T-helper 2 cell treated with Interferon-gamma antibody and Interleukin-4, amounts not matched to agents 5 μg/mL and 100 μg/mL, for 36 hours (primary cell): ENCODE data around the gene FAM118B.

Source experiments
- DNase-seq: peaks from one replicate; pipeline ENCODE4 v3.0.0; 2021; ENCODE audit warnings: low spot score
- H3K27ac Mint-ChIP-seq: one replicate; pipeline ENCODE4 v1.8.0; 2021; ENCODE audit warnings: mild to moderate bottlenecking, mixed read lengths
- H3K27me3 Mint-ChIP-seq: one replicate; pipeline ENCODE4 v1.8.0; 2021; ENCODE audit warnings: low read depth, mixed read lengths
- H3K36me3 Mint-ChIP-seq: one replicate; pipeline ENCODE4 v1.8.0; 2021; ENCODE audit warnings: low read depth, mixed read lengths
- H3K4me1 Mint-ChIP-seq: one replicate; pipeline ENCODE4 v1.8.0; 2021; ENCODE audit warnings: low read depth, mixed read lengths
- H3K4me3 Mint-ChIP-seq: one replicate; pipeline ENCODE4 v1.8.0; 2022; ENCODE audit warnings: mild to moderate bottlenecking, moderate library complexity, mixed read lengths
- H3K9me3 Mint-ChIP-seq: one replicate; pipeline ENCODE4 v1.8.0; 2021; ENCODE audit warnings: mixed read lengths

FAM118B gene

GRCh38 chr11:126176853-126177470, 34.6 kb upstream of the FAM118B start:
- Mint-ChIP-seq H3K27me3 (no peaks in the 10 kb centered on the region), H3K36me3 (no peaks in the 10 kb centered on the region), H3K9me3 (peaks cover 4% of the 10 kb centered on the region), H3K4me1 (no peaks in the 10 kb centered on the region), H3K4me3 (no peak overlapping the region), H3K27ac (no peak overlapping the region)
- DNase-seq, result no peak

- Mint-ChIP-seq H3K27me3 (no peaks in the 10 kb centered on the region), H3K36me3 (no peaks in the 10 kb centered on the region), H3K27ac (no peak overlapping the region), H3K4me1 (peaks cover 2% of the 10 kb centered on the region), H3K4me3 (no peak overlapping the region), H3K9me3 (peaks cover 4% of the 10 kb centered on the region)
- DNase-seq, result no peak
These were observed 29.4 kb upstream of the FAM118B start for GRCh38 chr11:126181939-126182730.

GRCh38 chr11:126182787-126183445, 28.7 kb upstream of the FAM118B start:
- Mint-ChIP-seq H3K4me3 (no peak overlapping the region), H3K27ac (no peak overlapping the region), H3K9me3 (peaks cover 4% of the 10 kb centered on the region), H3K4me1 (peaks cover 2% of the 10 kb centered on the region), H3K27me3 (no peaks in the 10 kb centered on the region), H3K36me3 (no peaks in the 10 kb centered on the region)
- DNase-seq, result no peak

DNA sequence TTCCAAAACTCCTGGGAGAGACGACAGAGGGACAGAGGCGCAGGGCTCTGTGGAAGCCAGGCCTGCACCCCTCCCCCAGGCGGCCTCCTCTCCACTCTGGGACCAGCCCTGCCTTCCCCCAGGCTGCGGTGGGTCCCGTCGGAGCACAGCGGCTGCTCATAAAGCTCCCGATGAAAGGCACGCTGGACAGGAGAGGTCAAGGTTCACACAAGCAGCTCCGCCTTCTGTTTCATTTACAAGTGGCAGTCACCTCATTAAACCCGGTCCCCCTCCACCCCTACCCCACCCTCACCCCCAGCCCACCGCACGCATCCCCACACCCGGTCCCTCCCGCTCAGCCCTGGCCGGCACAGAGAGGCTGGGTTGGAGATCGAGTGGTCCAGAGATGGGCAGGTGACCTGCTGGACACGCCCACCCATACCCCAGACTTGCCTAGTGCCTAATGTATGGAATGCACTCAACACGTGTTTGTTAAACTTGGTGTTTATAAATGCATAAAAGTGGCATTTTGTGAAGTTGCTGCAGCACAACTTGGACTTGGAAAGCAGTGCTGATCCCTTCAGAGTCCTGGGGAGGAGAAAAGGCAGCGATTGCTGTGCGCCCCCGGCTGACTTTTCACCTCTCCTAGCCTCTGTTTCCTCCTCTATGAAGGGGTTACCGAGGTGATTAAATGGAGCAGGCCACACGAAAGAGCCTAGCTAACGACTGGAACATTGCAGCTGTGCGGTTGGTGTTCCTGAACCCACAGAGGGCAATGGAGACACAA, 26.1 kb upstream of the FAM118B start:
- Mint-ChIP-seq H3K27me3 (no peaks in the 10 kb centered on the region), H3K4me3 (no peak overlapping the region), H3K4me1 (peaks cover 6% of the 10 kb centered on the region)

GRCh38 chr11:126186025-126186698, 25.4 kb upstream of the FAM118B start:
- no peaks in the 10 kb centered on the region for H3K36me3 Mint-ChIP-seq
- no peak overlapping the region for H3K4me3 Mint-ChIP-seq
- DNase-seq, result no peak
- no peaks in the 10 kb centered on the region for H3K9me3 Mint-ChIP-seq
- peaks cover 6% of the 10 kb centered on the region for H3K4me1 Mint-ChIP-seq
- no peak overlapping the region for H3K27ac Mint-ChIP-seq
- H3K27me3 Mint-ChIP-seq, result no peaks in the 10 kb centered on the region

More for the DNA sequence above, 26.1 kb upstream of the FAM118B start:
- Mint-ChIP-seq H3K27ac (no peak overlapping the region), H3K36me3 (no peaks in the 10 kb centered on the region), H3K9me3 (peaks cover 4% of the 10 kb centered on the region)
- no peak for DNase-seq

DNA sequence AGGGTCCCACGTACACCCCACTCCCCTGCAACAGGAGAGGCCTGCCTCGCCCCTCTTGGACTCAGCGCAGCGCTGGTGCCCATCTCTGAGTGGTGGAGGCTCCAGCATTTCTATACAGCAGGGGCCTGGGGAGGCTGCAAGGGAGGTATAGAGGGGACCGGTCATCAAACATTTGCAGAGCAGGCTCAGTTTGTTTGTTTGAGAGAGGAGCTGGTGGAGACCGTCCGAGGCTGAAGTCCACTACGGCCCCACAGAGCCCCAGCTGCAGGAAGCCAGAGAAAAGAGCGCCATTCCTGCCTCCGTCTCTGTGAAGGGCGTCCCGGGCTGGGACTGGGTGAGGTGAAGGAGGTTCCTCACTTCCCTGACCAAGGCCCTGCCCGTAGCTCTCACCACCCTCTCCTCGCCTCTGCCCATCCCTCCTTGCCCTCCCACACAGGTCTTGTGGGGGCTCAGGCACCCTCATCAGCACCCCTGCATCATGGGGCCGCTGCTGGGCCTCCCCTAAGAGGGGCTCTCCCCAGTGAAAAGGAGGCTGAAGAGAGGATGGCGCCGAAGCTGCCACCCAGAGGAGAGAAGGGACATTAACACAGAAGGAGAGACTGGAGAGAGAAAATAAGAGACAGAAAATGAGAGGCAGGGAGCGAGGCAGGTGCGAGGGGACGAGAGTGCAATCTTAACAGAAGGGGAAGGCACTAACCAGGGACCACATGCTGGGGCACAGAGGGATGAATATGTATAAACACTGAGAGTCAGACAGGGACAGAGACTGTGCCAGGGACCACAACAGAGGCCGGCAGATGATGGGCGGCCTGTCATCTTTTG, 24.7 kb upstream of the FAM118B start:
- H3K27ac Mint-ChIP-seq, result peak overlapping the region; percentile 1
- peaks cover 6% of the 10 kb centered on the region for H3K4me1 Mint-ChIP-seq
- H3K9me3 Mint-ChIP-seq, result no peaks in the 10 kb centered on the region
- peaks cover under 1% of the 10 kb centered on the region for H3K36me3 Mint-ChIP-seq
- no peak for DNase-seq
- no peak overlapping the region for H3K4me3 Mint-ChIP-seq
- no peaks in the 10 kb centered on the region for H3K27me3 Mint-ChIP-seq

GRCh38 chr11:126188332-126189108, 23.1 kb upstream of the FAM118B start:
- H3K36me3 Mint-ChIP-seq, result peaks cover 3% of the 10 kb centered on the region
- H3K27ac Mint-ChIP-seq, result no peak overlapping the region
- H3K4me3 Mint-ChIP-seq, result no peak overlapping the region

GRCh38 chr11:126189109-126189929, 22.3 kb upstream of the FAM118B start:
- H3K27me3 Mint-ChIP-seq, result no peaks in the 10 kb centered on the region
- no peak for DNase-seq
- no peak overlapping the region for H3K4me3 Mint-ChIP-seq
- H3K9me3 Mint-ChIP-seq, result no peaks in the 10 kb centered on the region
- peaks cover 4% of the 10 kb centered on the region for H3K36me3 Mint-ChIP-seq
- peaks cover 4% of the 10 kb centered on the region for H3K4me1 Mint-ChIP-seq
- no peak overlapping the region for H3K27ac Mint-ChIP-seq

More at GRCh38 chr11:126188332-126189108, 23.1 kb upstream of the FAM118B start:
- Mint-ChIP-seq H3K4me1 (peaks cover 4% of the 10 kb centered on the region), H3K9me3 (no peaks in the 10 kb centered on the region), H3K27me3 (no peaks in the 10 kb centered on the region)
- DNase-seq, result no peak

DNA sequence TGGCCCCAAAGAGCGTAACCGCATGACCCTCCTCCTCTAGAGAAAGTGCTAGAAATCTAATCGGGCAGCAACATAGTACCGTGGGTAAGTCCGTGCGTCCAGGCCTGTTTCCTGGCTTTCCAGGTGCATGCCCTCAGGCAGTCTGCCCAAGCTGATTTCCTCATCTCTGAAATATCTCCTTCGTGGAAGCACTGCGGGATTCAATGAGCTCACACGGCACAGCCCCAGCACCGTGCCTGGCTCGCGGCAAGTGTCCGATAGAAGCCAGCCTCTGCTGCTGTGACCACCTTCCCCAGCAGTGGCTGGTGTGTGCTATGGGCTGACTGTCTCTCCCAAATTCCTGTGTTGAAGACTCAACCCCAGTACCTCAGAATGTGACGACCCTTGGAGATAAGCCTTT, 20.8 kb upstream of the FAM118B start:
- Mint-ChIP-seq H3K4me3 (no peak overlapping the region), H3K27ac (no peak overlapping the region), H3K9me3 (no peaks in the 10 kb centered on the region), H3K36me3 (peaks cover 13% of the 10 kb centered on the region), H3K27me3 (no peaks in the 10 kb centered on the region), H3K4me1 (peaks cover 4% of the 10 kb centered on the region)
- no peak for DNase-seq

- peaks cover 18% of the 10 kb centered on the region for H3K36me3 Mint-ChIP-seq
- DNase-seq, result no peak
- H3K27me3 Mint-ChIP-seq, result no peaks in the 10 kb centered on the region
- no peak overlapping the region for H3K27ac Mint-ChIP-seq
- no peak overlapping the region for H3K4me3 Mint-ChIP-seq
- H3K9me3 Mint-ChIP-seq, result no peaks in the 10 kb centered on the region
- peaks cover 4% of the 10 kb centered on the region for H3K4me1 Mint-ChIP-seq
These were observed 20.1 kb upstream of the FAM118B start for GRCh38 chr11:126191379-126192073.

- Mint-ChIP-seq H3K36me3 (peaks cover 26% of the 10 kb centered on the region), H3K4me3 (no peak overlapping the region), H3K9me3 (no peaks in the 10 kb centered on the region), H3K27ac (no peak overlapping the region), H3K4me1 (peaks cover 4% of the 10 kb centered on the region), H3K27me3 (no peaks in the 10 kb centered on the region)
- DNase-seq, result no peak
These were observed 19.2 kb upstream of the FAM118B start for GRCh38 chr11:126192361-126192760.
